Spinal cord (tissue), 10 donors: Measurements from ENCODE around the gene WSCD1. TPM values are rescaled to one million over a fixed set of nuclear protein-coding genes. Genes with fewer than 3 reads are reported as not detected.
A peak's percentile ranks its signal among the peaks of the same experiment; 100 is the strongest.

Source experiments
- DNase-seq, 6 donors: peaks; one replicate each; pipeline versions ENCODE4 v3.0.0 to v3.0.0-alpha.2; 2013 to 2015; ENCODE audit warnings: low spot score in 6 of 6, low read depth in 4 of 6
- H3K27ac ChIP-seq: one replicate; pipeline ENCODE4 v1.5.1; 2013; ENCODE audit warnings: low read depth, low read length, control low read depth
- H3K27me3 ChIP-seq: one replicate; pipeline ENCODE4 v1.6.1; 2013; ENCODE audit warnings: low read length; ENCODE audit not compliant: control insufficient read depth, insufficient read depth
- H3K36me3 ChIP-seq: one replicate; pipeline ENCODE4 v1.6.1; 2013; ENCODE audit warnings: low read length; ENCODE audit not compliant: control insufficient read depth, insufficient read depth
- H3K4me1 ChIP-seq: one replicate; pipeline ENCODE4 v1.6.1; 2013; ENCODE audit warnings: low read length; ENCODE audit not compliant: control insufficient read depth, insufficient read depth
- H3K4me3 ChIP-seq: one replicate; pipeline ENCODE4 v1.5.1; 2013; ENCODE audit warnings: low read depth, low read length, control low read depth
- H3K9me3 ChIP-seq: one replicate; pipeline ENCODE4 v1.6.1; 2013; ENCODE audit warnings: low read length; ENCODE audit not compliant: control insufficient read depth, insufficient read depth
- WGBS: methylation state at CpG from one replicate; pipeline ENCODE4 v1.1.5; 2013; ENCODE audit warnings: missing lambda C conversion rate; ENCODE audit not compliant: insufficient coverage; 5-methylcytosine and 5-hydroxymethylcytosine counted together
- polyA plus RNA-seq, 2 donors: library from polyadenylated mRNA; unstranded; fragments of 120-200 nt; gene quantifications; one replicate each; pipeline ENCODE4 v1.2.1, GENCODE V29; 2013; ENCODE audit not compliant: insufficient read length in 2 of 2
- total RNA-seq, 2 donors: library from RNA; depleted of rRNA in 1 of 2; stranded (reverse); fragments of 120-200 nt in 1 of 2; fragments of >200 nt in 1 of 2; gene quantifications; one replicate each; pipeline versions ENCODE4 v1.2.3 to v1.2.4, GENCODE V29; 2013 to 2014
- donor health status: healthy.

The WSCD1 gene
- total and polyA plus RNA-seq, 4 donors = 24.1 to 69.2 (median 46.0) TPM

GRCh38 chr17:6099492-6099891 lies 29.3 kb downstream of the WSCD1 start:
- 84% methylated on average over 7 of the region's 8 CpGs for WGBS
- no peak for DNase-seq
- no peaks in the 10 kb centered on the region for H3K27me3 ChIP-seq
- H3K4me1 ChIP-seq = peaks cover 42% of the 10 kb centered on the region
- H3K27ac ChIP-seq = no peak overlapping the region
- H3K36me3 ChIP-seq = peaks cover 52% of the 10 kb centered on the region
- no peak overlapping the region for H3K4me3 ChIP-seq
- no peaks in the 10 kb centered on the region for H3K9me3 ChIP-seq

- Histone ChIP-seq H3K4me3 (no peak overlapping the region), H3K36me3 (peaks cover 52% of the 10 kb centered on the region), H3K9me3 (no peaks in the 10 kb centered on the region), H3K27me3 (no peaks in the 10 kb centered on the region), H3K4me1 (peaks cover 43% of the 10 kb centered on the region), H3K27ac (no peak overlapping the region)
- DNase-seq = no peak
- 92% methylated on average over 9 of the region's 9 CpGs for WGBS
Observed at GRCh38 chr17:6100146-6100545, 30.0 kb downstream of the WSCD1 start.

- peaks cover 44% of the 10 kb centered on the region for H3K36me3 ChIP-seq
- peaks cover 37% of the 10 kb centered on the region for H3K4me1 ChIP-seq
- 45% methylated on average over 4 of the region's 7 CpGs for WGBS
- H3K4me3 ChIP-seq = no peak overlapping the region
- H3K27ac ChIP-seq = no peak overlapping the region
- no peaks in the 10 kb centered on the region for H3K9me3 ChIP-seq
- H3K27me3 ChIP-seq = no peaks in the 10 kb centered on the region
- peak in 1 of 6 donors; percentile 58 for DNase-seq
Observed at GRCh38 chr17:6100891-6101500, 30.8 kb downstream of the WSCD1 start.

- no peak overlapping the region for H3K27ac ChIP-seq
- 55% methylated on average over 3 of the region's 10 CpGs for WGBS
- peaks cover 30% of the 10 kb centered on the region for H3K4me1 ChIP-seq
- peaks cover 2% of the 10 kb centered on the region for H3K9me3 ChIP-seq
- peaks cover 42% of the 10 kb centered on the region for H3K36me3 ChIP-seq
- no peak overlapping the region for H3K4me3 ChIP-seq
- peak in 1 of 6 donors; percentile 52 for DNase-seq
- H3K27me3 ChIP-seq = no peaks in the 10 kb centered on the region
Observed at GRCh38 chr17:6101706-6102105, 31.5 kb downstream of the WSCD1 start.

- H3K4me1 ChIP-seq = peaks cover 23% of the 10 kb centered on the region
- peaks cover 40% of the 10 kb centered on the region for H3K36me3 ChIP-seq
- WGBS = no CpG with 5 or more reads among the region's 3 CpGs
- H3K4me3 ChIP-seq = no peak overlapping the region
- peaks cover 2% of the 10 kb centered on the region for H3K9me3 ChIP-seq
- H3K27me3 ChIP-seq = no peaks in the 10 kb centered on the region
- H3K27ac ChIP-seq = no peak overlapping the region
- no peak for DNase-seq
Observed at GRCh38 chr17:6102615-6103014, 32.4 kb downstream of the WSCD1 start.

GRCh38 chr17:6104956-6105648 lies 34.9 kb downstream of the WSCD1 start:
- WGBS = 82% methylated on average over 8 of the region's 12 CpGs
- Histone ChIP-seq H3K9me3 (peaks cover 2% of the 10 kb centered on the region), H3K36me3 (peaks cover 38% of the 10 kb centered on the region), H3K27me3 (no peaks in the 10 kb centered on the region), H3K4me3 (no peak overlapping the region), H3K27ac (no peak overlapping the region), H3K4me1 (peaks cover 14% of the 10 kb centered on the region)
- peak in 2 of 6 donors; percentile 49 to 61 for DNase-seq

- peaks cover 42% of the 10 kb centered on the region for H3K36me3 ChIP-seq
- no peak for DNase-seq
- 76% methylated on average over 5 of the region's 6 CpGs for WGBS
- H3K4me3 ChIP-seq = no peak overlapping the region
- peaks cover 2% of the 10 kb centered on the region for H3K9me3 ChIP-seq
- H3K4me1 ChIP-seq = peaks cover 9% of the 10 kb centered on the region
- H3K27ac ChIP-seq = no peak overlapping the region
- H3K27me3 ChIP-seq = no peaks in the 10 kb centered on the region
Observed at GRCh38 chr17:6105649-6106007, 35.4 kb downstream of the WSCD1 start.

- no peak for DNase-seq
- Histone ChIP-seq H3K9me3 (peaks cover 2% of the 10 kb centered on the region), H3K27me3 (no peaks in the 10 kb centered on the region), H3K4me3 (no peak overlapping the region), H3K36me3 (peaks cover 44% of the 10 kb centered on the region), H3K27ac (no peak overlapping the region), H3K4me1 (peaks cover 4% of the 10 kb centered on the region)
- 100% methylated on average over 1 of the region's 2 CpGs for WGBS
Observed at GRCh38 chr17:6106212-6106611, 36.0 kb downstream of the WSCD1 start.

- H3K27ac ChIP-seq = no peak overlapping the region
- H3K4me1 ChIP-seq = peaks cover 3% of the 10 kb centered on the region
- no peak overlapping the region for H3K4me3 ChIP-seq
- 92% methylated on average over 10 of the region's 12 CpGs for WGBS
- no peaks in the 10 kb centered on the region for H3K27me3 ChIP-seq
- no peak for DNase-seq
- peaks cover 2% of the 10 kb centered on the region for H3K9me3 ChIP-seq
- H3K36me3 ChIP-seq = peaks cover 46% of the 10 kb centered on the region
Observed at GRCh38 chr17:6107791-6108190, 37.6 kb downstream of the WSCD1 start.

- no peaks in the 10 kb centered on the region for H3K27me3 ChIP-seq
- H3K4me3 ChIP-seq = no peak overlapping the region
- peaks cover 46% of the 10 kb centered on the region for H3K36me3 ChIP-seq
- H3K27ac ChIP-seq = no peak overlapping the region
- 88% methylated on average over 1 of the region's 5 CpGs for WGBS
- peaks cover 3% of the 10 kb centered on the region for H3K4me1 ChIP-seq
- no peak for DNase-seq
- H3K9me3 ChIP-seq = peaks cover 2% of the 10 kb centered on the region
Observed at GRCh38 chr17:6108382-6108781, 38.2 kb downstream of the WSCD1 start.
